Right cardiac atrium (tissue), 5 donors: Measurements from ENCODE around the gene GCAT. TPM values are rescaled to one million over a fixed set of nuclear protein-coding genes. Genes with fewer than 3 reads are reported as not detected.
A peak's percentile ranks its signal among the peaks of the same experiment; 100 is the strongest.

Source experiments
- ATAC-seq, 2 donors: fragments of 200-7000 bp; cut with Tn5 transposase; one replicate each; pipeline versions ENCODE4 v1.8.0 to v1.9.1; 2020; ENCODE audit warnings: moderate library complexity in 2 of 2, mild to moderate bottlenecking in 1 of 2
- DNase-seq, 3 donors: peaks; one replicate each; pipeline ENCODE4 v3.0.0-alpha.2; 2020
- H3K27ac ChIP-seq: one replicate; pipeline ENCODE4 v1.5.1; 2013; ENCODE audit warnings: mild to moderate bottlenecking, low read length, control low read depth, moderate library complexity
- H3K27me3 ChIP-seq: one replicate; pipeline ENCODE4 v1.6.1; 2013; ENCODE audit not compliant: control insufficient read depth, insufficient read depth
- H3K4me1 ChIP-seq: one replicate; pipeline ENCODE4 v1.6.1; 2013; ENCODE audit warnings: low read length; ENCODE audit not compliant: control insufficient read depth, insufficient read depth
- H3K4me3 ChIP-seq: one replicate; pipeline ENCODE4 v1.5.1; 2013; ENCODE audit warnings: low read length, control low read depth
- H3K9me3 ChIP-seq: one replicate; pipeline ENCODE4 v1.6.1; 2013; ENCODE audit warnings: low read length; ENCODE audit not compliant: control insufficient read depth
- WGBS: extraction: QIAGEN DNeasy Blood & Tissue Kit; methylation state at CpG from one replicate; pipeline ENCODE4 v1.1.7; 2013; 5-methylcytosine and 5-hydroxymethylcytosine counted together
- intact Hi-C, 4 donors: fragments of 100-400 bp; cut with DNase I; formaldehyde crosslinking; loops; one replicate each; pipeline versions ENCODE4 v1.11.0 to v1.14.0; 2022 to 2023
- long read RNA-seq, 4 donors: library from polyadenylated mRNA; unstranded; transcript quantifications; one replicate each; pipeline ENCODE4 v2.0.0, GENCODE V29; 2020 to 2021
- polyA plus RNA-seq: library from polyadenylated mRNA; stranded (reverse); fragments of 200-250 nt; gene quantifications from one replicate; pipeline ENCODE4 v1.2.3, GENCODE V29; 2013
- total RNA-seq, 4 donors: library from RNA; stranded (reverse); fragmentation: NEBNext Ultra II Directional; extraction: Animal tissue kit (Norgen Biotek cat#: 25700); gene quantifications; one replicate each; pipeline ENCODE4 v1.2.1, GENCODE V29; 2021
- donor health status: healthy with polysubstance abuse.
- donor health status: DM: no; HTN: yes; CAD: no.
- donor health status: DM: no; HTN: no; CAD: no.
- donor health status: DM: no; HTN: yes; CAD: no; lungs with severe emphysema.
- donor health status: DM: yes; HTN: yes; CAD: no.

Gene GCAT
- total RNA-seq (10 to 100 TPM; 10.3 to 20.2 (median 15.3) TPM), polyA plus RNA-seq (19.5 TPM)
- long read RNA-seq, donor 1, transcript GCAT-201 (9 exons, 1,497 nt) = major isoform, 27 of 33 reads
- long read RNA-seq, donor 1, partial matches to known transcripts = 3 of 33 reads
- long read RNA-seq, donor 1, other reads (novel, unspliced or antisense) = 3 of 33 reads
- long read RNA-seq, donor 2, transcript GCAT-201 (9 exons, 1,497 nt) = major isoform, 21 of 33 reads
- long read RNA-seq, donor 2, partial matches to known transcripts = 6 of 33 reads
- long read RNA-seq, donor 2, other reads (novel, unspliced or antisense) = 5 of 33 reads
- long read RNA-seq, donor 3, transcript GCAT-201 (9 exons, 1,497 nt) = major isoform, 66 of 92 reads
- long read RNA-seq, donor 3, partial matches to known transcripts = 11 of 92 reads
- long read RNA-seq, donor 3, other reads (novel, unspliced or antisense) = 15 of 92 reads
- long read RNA-seq, donor 4, transcript GCAT-201 (9 exons, 1,497 nt) = major isoform, 23 of 29 reads
- long read RNA-seq, donor 4, partial matches to known transcripts = 4 of 29 reads
- long read RNA-seq, donor 4, other reads (novel, unspliced or antisense) = 2 of 29 reads

DNA sequence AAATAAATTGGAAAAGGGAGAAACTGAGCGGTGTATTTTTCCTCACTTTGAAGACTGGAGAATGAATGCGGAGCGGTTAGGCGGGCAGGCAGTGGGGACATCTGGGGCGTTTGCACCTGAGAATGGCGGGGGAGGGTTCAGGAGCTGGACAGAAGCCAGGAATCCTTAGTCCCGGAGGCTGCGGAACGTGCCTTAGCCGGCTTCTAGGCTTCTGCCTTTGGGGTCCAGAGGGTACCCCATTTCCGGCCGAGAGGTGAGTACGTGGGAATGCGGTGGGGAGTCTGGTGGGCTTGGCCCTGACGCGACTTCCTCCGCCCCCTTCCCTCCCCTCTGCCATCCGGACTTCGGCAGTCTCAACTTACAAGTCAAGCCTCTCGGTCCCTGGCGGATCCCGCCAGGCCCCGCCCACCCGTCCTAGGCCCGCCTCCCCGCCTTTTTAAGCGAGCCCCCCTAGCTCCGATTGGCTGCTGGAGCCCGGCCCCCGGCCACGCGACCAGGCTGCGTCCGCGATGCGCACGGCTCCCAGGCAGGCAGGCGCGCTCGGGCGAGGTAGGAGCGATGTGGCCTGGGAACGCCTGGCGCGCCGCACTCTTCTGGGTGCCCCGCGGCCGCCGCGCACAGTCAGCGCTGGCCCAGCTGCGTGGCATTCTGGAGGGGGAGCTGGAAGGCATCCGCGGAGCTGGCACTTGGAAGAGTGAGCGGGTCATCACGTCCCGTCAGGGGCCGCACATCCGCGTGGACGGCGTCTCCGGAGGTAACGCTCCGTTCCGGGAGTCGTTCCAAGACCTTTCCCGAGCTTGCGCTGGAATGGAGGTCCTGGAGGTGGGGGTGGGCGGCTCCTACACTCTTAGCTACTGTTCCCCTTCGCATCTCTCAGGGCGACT is at the start of gene GCAT:
TSS of gene GCAT (plus strand) at position 525 of the 884 bp plus-strand sequence. CDS start at position 559, 34 bp downstream.
- no peaks in the 10 kb centered on the region for H3K27me3 ChIP-seq
- WGBS = under 1% methylated on average over 73 of the region's 73 CpGs
- intact Hi-C loops = no loop called here
- peak within 1 kb of the TSS; percentile 89 for H3K4me3 ChIP-seq
- DNase-seq (peak; percentile 96 to 99 (median 98)), ATAC-seq (peak; percentile 92 to 93)
- peak within 1 kb of the TSS; percentile 19 for H3K27ac ChIP-seq
- peaks cover 5% of the 10 kb centered on the region for H3K4me1 ChIP-seq
- H3K9me3 ChIP-seq = no peaks in the 10 kb centered on the region

- Histone ChIP-seq H3K4me3 (no peak overlapping the region), H3K27me3 (no peaks in the 10 kb centered on the region), H3K27ac (no peak overlapping the region), H3K4me1 (peaks cover 3% of the 10 kb centered on the region), H3K9me3 (no peaks in the 10 kb centered on the region)
- 78% methylated on average over 10 of the region's 10 CpGs for WGBS
- DNase-seq (peak in 1 of 3 donors; percentile 7), ATAC-seq (no peak)
- intact Hi-C loops = no loop called here
These were observed 49.0 kb upstream of the GCAT start for GRCh38 chr22:37758694-37759093.

GRCh38 chr22:37759281-37759680 is 48.5 kb upstream of the GCAT start:
- WGBS = 87% methylated on average over 11 of the region's 11 CpGs
- Histone ChIP-seq H3K27ac (no peak overlapping the region), H3K27me3 (no peaks in the 10 kb centered on the region), H3K4me1 (no peaks in the 10 kb centered on the region), H3K9me3 (no peaks in the 10 kb centered on the region), H3K4me3 (no peak overlapping the region)
- ATAC-seq = no peak
- intact Hi-C loops = no loop called here
- DNase-seq = peak in 1 of 3 donors; percentile 32

- H3K9me3 ChIP-seq = no peaks in the 10 kb centered on the region
- DNase-seq (no peak), ATAC-seq (no peak)
- H3K4me3 ChIP-seq = no peak overlapping the region
- H3K27ac ChIP-seq = no peak overlapping the region
- WGBS = 92% methylated on average over 3 of the region's 3 CpGs
- intact Hi-C loops = no loop called here
- no peaks in the 10 kb centered on the region for H3K4me1 ChIP-seq
- no peaks in the 10 kb centered on the region for H3K27me3 ChIP-seq
These were observed 47.6 kb upstream of the GCAT start for GRCh38 chr22:37760152-37760551.

GRCh38 chr22:37762389-37762836 is 45.3 kb upstream of the GCAT start:
- Histone ChIP-seq H3K27ac (no peak overlapping the region), H3K4me1 (no peaks in the 10 kb centered on the region), H3K4me3 (no peak overlapping the region), H3K27me3 (no peaks in the 10 kb centered on the region), H3K9me3 (no peaks in the 10 kb centered on the region)
- intact Hi-C loops = no loop called here
- DNase-seq (no peak), ATAC-seq (no peak)
- 73% methylated on average over 10 of the region's 10 CpGs for WGBS

DNA sequence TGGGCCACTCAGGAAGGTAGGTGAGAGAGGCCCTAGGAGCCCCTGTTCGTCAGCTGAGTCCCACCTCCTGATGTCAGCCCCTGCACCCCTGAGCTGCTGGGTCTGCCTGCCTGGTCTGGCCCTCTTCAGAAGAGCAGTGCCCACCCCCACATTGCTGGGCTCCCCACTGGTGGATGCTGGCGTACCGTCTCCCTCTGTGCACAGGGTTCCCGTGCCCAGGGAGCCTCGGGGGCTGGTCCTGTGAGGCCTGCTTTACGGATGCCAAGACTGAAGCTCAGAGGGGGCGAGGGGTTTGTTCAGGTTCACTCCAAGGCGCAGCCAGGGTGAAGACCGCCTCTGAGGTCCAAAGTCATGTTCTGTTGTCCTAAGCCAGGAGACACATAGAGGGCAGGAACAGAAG is 44.7 kb upstream of the GCAT start:
- intact Hi-C loops = no loop called here
- no peaks in the 10 kb centered on the region for H3K9me3 ChIP-seq
- H3K27ac ChIP-seq = no peak overlapping the region
- H3K4me1 ChIP-seq = no peaks in the 10 kb centered on the region
- ATAC-seq (no peak), DNase-seq (peak in 1 of 3 donors; percentile 17)
- H3K4me3 ChIP-seq = no peak overlapping the region
- WGBS = 92% methylated on average over 9 of the region's 9 CpGs
- H3K27me3 ChIP-seq = no peaks in the 10 kb centered on the region

- ATAC-seq (no peak), DNase-seq (peak in 1 of 3 donors; percentile 50)
- no peak overlapping the region for H3K4me3 ChIP-seq
- H3K4me1 ChIP-seq = no peaks in the 10 kb centered on the region
- H3K9me3 ChIP-seq = no peaks in the 10 kb centered on the region
- 88% methylated on average over 16 of the region's 16 CpGs for whole genome bisulfite sequencing
- H3K27me3 ChIP-seq = no peaks in the 10 kb centered on the region
- intact Hi-C loops = no loop called here
- H3K27ac ChIP-seq = no peak overlapping the region
These were observed 44.1 kb upstream of the GCAT start for GRCh38 chr22:37763652-37764051.

GRCh38 chr22:37764622-37765021 is 43.1 kb upstream of the GCAT start:
- no peaks in the 10 kb centered on the region for H3K9me3 ChIP-seq
- peak in 1 of 3 donors; percentile 37 for DNase-seq
- H3K4me3 ChIP-seq = no peak overlapping the region
- ATAC-seq = no peak
- 82% methylated on average over 6 of the region's 6 CpGs for WGBS
- H3K27me3 ChIP-seq = no peaks in the 10 kb centered on the region
- H3K27ac ChIP-seq = peak overlapping the region; percentile 40
- no peaks in the 10 kb centered on the region for H3K4me1 ChIP-seq
- intact Hi-C loops = no loop called here

- 81% methylated on average over 13 of the region's 13 CpGs for WGBS
- DNase-seq = peak; percentile 51 to 87 (median 85)
These were observed 42.2 kb upstream of the GCAT start for GRCh38 chr22:37765498-37765897.

DNA sequence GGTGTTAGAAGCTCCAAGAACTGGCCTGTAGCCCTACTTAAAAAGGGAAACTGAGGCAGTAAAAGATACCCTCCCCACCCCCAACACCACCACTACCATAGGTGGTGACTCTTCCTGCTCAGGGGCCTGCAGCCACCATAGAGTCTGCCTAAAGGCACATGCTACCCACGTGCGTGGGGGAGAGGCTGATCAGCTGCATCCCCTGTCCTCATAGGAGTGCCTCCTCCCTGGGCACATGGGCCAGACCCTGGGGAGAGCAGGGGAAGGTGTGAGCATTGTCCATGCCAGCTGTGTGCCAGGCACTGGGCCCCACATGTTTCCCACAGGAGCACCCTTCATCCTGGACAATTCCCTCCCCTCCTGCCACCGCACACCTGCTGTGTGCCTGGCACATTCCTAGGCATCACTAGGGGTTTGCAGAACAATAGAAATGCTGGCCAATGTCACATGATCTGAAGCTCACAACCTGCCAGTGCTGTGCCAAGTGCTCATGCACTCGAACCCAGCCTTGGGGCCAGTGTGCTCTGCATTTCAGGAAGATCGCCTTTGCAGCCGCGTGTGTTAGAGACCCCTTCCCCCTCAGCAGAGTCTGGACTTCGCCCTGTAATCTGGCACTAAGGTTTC is 41.7 kb upstream of the GCAT start:
- 86% methylated on average over 8 of the region's 8 CpGs for WGBS
- Histone ChIP-seq H3K9me3 (no peaks in the 10 kb centered on the region), H3K4me1 (no peaks in the 10 kb centered on the region), H3K4me3 (no peak overlapping the region), H3K27ac (no peak overlapping the region), H3K27me3 (no peaks in the 10 kb centered on the region)
- DNase-seq = peak in 1 of 3 donors; percentile 35
- intact Hi-C loops = no loop called here
- peak in 1 of 2 donors; percentile 9 for ATAC-seq

More at GRCh38 chr22:37765498-37765897, 42.2 kb upstream of the GCAT start:
- Histone ChIP-seq H3K27ac (peak overlapping the region; percentile 47), H3K9me3 (no peaks in the 10 kb centered on the region), H3K27me3 (no peaks in the 10 kb centered on the region), H3K4me1 (no peaks in the 10 kb centered on the region), H3K4me3 (no peak overlapping the region)
- ATAC-seq = peak; percentile 49 to 68
- intact Hi-C loops = no loop called here
